ENCODE results near the gene RANBP3L. TPM values are rescaled to one million over a fixed set of nuclear protein-coding genes. Genes with fewer than 3 reads are reported as not detected.
"Not testable (repeated sequence)": the region's sequence is repeated elsewhere in the genome, so short reads cannot be mapped to it uniquely, and the experiment has no call there.

RANBP3L gene
- polyA plus RNA-seq, 1 of the 3 experiments (the other 2 are of a cell fraction), result not detected

GRCh38 chr5:36344899-36345298, 43.2 kb upstream of the RANBP3L start:
- 19% methylated on average over 2 of the region's 2 CpGs for WGBS (ENCODE audit: low lambda C conversion rate)
- Histone ChIP-seq H3F3A (replicated peaks; ENCODE audit: insufficient read depth) (peaks cover 2% of the 10 kb centered on the region), H3K79me2 (ENCODE audit: insufficient read depth) (no peaks in the 10 kb centered on the region), H4K20me1 (ENCODE audit: insufficient read depth) (no peaks in the 10 kb centered on the region), H3K4me2 (no peak overlapping the region), H3K9me2 (no peaks in the 10 kb centered on the region), H3K36me3 (replicated peaks in 1 of 2; ENCODE audit: control insufficient read depth in 1 of 2, insufficient read depth in 2 of 2, low read length in 1 of 2) (no peaks in the 10 kb centered on the region), H3K9ac (no peak overlapping the region), H3K27ac (ENCODE audit: low read depth in 2 of 2, low read length in 1 of 2) (no peak overlapping the region), H2AFZ (ENCODE audit: low read depth) (no peak overlapping the region), H3K4me3 (ENCODE audit: low read depth in 2 of 2, low read length in 1 of 2) (no peak overlapping the region), H3K27me3 (ENCODE audit: insufficient read depth) (no peaks in the 10 kb centered on the region), H3K9me3 (no peaks in the 10 kb centered on the region), H3K4me1 (ENCODE audit: control insufficient read depth in 1 of 2, insufficient read depth in 2 of 2, low read depth in 1 of 2, low read length in 1 of 2) (no peaks in the 10 kb centered on the region)
- POLR2A ChIA-PET, result no interaction called here
- no peak for DNase-seq
- CTCF ChIA-PET, result no interaction called here
- TF ChIP-seq FOXJ3 (CRISPR knock-in tag; IDR thresholded peaks at IDR 0.05) (no peak), CHD2 (IDR thresholded peaks at IDR 0.05; ENCODE audit: low read length, partially characterized antibody) (no peak), TAF1 (IDR thresholded peaks at IDR 0.05; ENCODE audit: borderline replicate concordance, low read depth, low read length) (no peak), FOSL2 (IDR thresholded peaks at IDR 0.05; ENCODE audit: borderline replicate concordance, low read depth) (no peak), GABPA (IDR thresholded peaks at IDR 0.05; ENCODE audit: low read depth) (no peak)

GRCh38 chr5:36341720-36342119, 40.0 kb upstream of the RANBP3L start:
- H3K27me3 ChIP-seq (ENCODE audit: insufficient read depth); H3K9me3 ChIP-seq; POLR2A ChIA-PET; H3K36me3 ChIP-seq (replicated peaks in 1 of 2; ENCODE audit: control insufficient read depth in 1 of 2, insufficient read depth in 2 of 2, low read length in 1 of 2); H3K4me1 ChIP-seq (ENCODE audit: control insufficient read depth in 1 of 2, insufficient read depth in 2 of 2, low read depth in 1 of 2, low read length in 1 of 2); CTCF ChIA-PET; H3K4me3 ChIP-seq (ENCODE audit: low read depth in 2 of 2, low read length in 1 of 2); H3K9me2 ChIP-seq; H3K27ac ChIP-seq (ENCODE audit: low read depth in 2 of 2, low read length in 1 of 2); DNase-seq; H3F3A ChIP-seq (replicated peaks; ENCODE audit: insufficient read depth); H4K20me1 ChIP-seq (ENCODE audit: insufficient read depth); H2AFZ ChIP-seq (ENCODE audit: low read depth); H3K9ac ChIP-seq; H3K4me2 ChIP-seq; H3K79me2 ChIP-seq (ENCODE audit: insufficient read depth): not testable (repeated sequence)
- WGBS (ENCODE audit: low lambda C conversion rate), result 46% methylated on average over 4 of the region's 4 CpGs

- CTCF ChIA-PET, result no interaction called here
- no peaks in the 10 kb centered on the region for H3K36me3 ChIP-seq (replicated peaks in 1 of 2; ENCODE audit: control insufficient read depth in 1 of 2, insufficient read depth in 2 of 2, low read length in 1 of 2)
- no peaks in the 10 kb centered on the region for H3F3A ChIP-seq (replicated peaks; ENCODE audit: insufficient read depth)
- H3K27ac ChIP-seq (ENCODE audit: low read depth in 2 of 2, low read length in 1 of 2), result no peak overlapping the region
- WGBS (ENCODE audit: low lambda C conversion rate), result 33% methylated on average over 1 of the region's 1 CpG
- H2AFZ ChIP-seq (ENCODE audit: low read depth), result no peak overlapping the region
- H3K27me3 ChIP-seq (ENCODE audit: insufficient read depth), result no peaks in the 10 kb centered on the region; the same call in 1 of the 2 replicates
- POLR2A ChIA-PET, result no interaction called here
- no peak for DNase-seq
- H3K79me2 ChIP-seq (ENCODE audit: insufficient read depth), result no peaks in the 10 kb centered on the region
- no peak overlapping the region for H3K4me2 ChIP-seq
- H3K9me2 ChIP-seq, result no peaks in the 10 kb centered on the region
- no peaks in the 10 kb centered on the region for H3K9me3 ChIP-seq
- no peak overlapping the region for H3K9ac ChIP-seq
- no peak overlapping the region for H3K4me3 ChIP-seq (ENCODE audit: low read depth in 2 of 2, low read length in 1 of 2)
- H3K4me1 ChIP-seq (ENCODE audit: control insufficient read depth in 1 of 2, insufficient read depth in 2 of 2, low read depth in 1 of 2, low read length in 1 of 2), result no peaks in the 10 kb centered on the region
- no peaks in the 10 kb centered on the region for H4K20me1 ChIP-seq (ENCODE audit: insufficient read depth)
- TF ChIP-seq NFIC (IDR thresholded peaks at IDR 0.05; ENCODE audit: borderline replicate concordance), result no peak
- no peak for TF ChIP-seq POLR2AphosphoS5 (IDR thresholded peaks at IDR 0.05; ENCODE audit: low read depth, low read length)
- no peak for TF ChIP-seq CTCF (IDR thresholded peaks at IDR 0.05)
- no peak for TF ChIP-seq USF2 (IDR thresholded peaks at IDR 0.05; ENCODE audit: borderline replicate concordance, low read depth, low read length)
- TF ChIP-seq TEAD4 (IDR thresholded peaks at IDR 0.05; ENCODE audit: borderline replicate concordance, insufficient read depth), result no peak
- no peak for TF ChIP-seq TAF1 (IDR thresholded peaks at IDR 0.05; ENCODE audit: borderline replicate concordance, low read depth, low read length)
- TF ChIP-seq MAX (IDR thresholded peaks at IDR 0.05; ENCODE audit: low read depth), result no peak
- no peak for TF ChIP-seq IRF3 (IDR thresholded peaks at IDR 0.05; ENCODE audit: low read depth, low read length)
- TF ChIP-seq TCF12 (IDR thresholded peaks at IDR 0.05), result no peak
- no peak for TF ChIP-seq PBX3 (IDR thresholded peaks at IDR 0.05)
- no peak for TF ChIP-seq RAD21 (IDR thresholded peaks at IDR 0.05; ENCODE audit: low read length)
- no peak for TF ChIP-seq GABPA (IDR thresholded peaks at IDR 0.05; ENCODE audit: low read depth)
- TF ChIP-seq RCOR1 (IDR thresholded peaks at IDR 0.05; ENCODE audit: low read length), result no peak
- no peak for TF ChIP-seq SMC3 (IDR thresholded peaks at IDR 0.05; ENCODE audit: low read depth, low read length)
- TF ChIP-seq FOXM1 (IDR thresholded peaks at IDR 0.05; ENCODE audit: low read depth), result no peak
- TF ChIP-seq NRF1 (IDR thresholded peaks at IDR 0.05; ENCODE audit: low read depth, low read length), result no peak
- TF ChIP-seq MXI1 (IDR thresholded peaks at IDR 0.05; ENCODE audit: low read depth, low read length), result no peak
Measured at GRCh38 chr5:36337597-36337996, 35.9 kb upstream of the RANBP3L start.
